GM19351 (cell line): ENCODE results near the gene RNF14.

Experiments used
- ATAC-seq: cut with Tn5 transposase; IDR thresholded peaks from one replicate; pipeline ENCODE4 v1.9.1; 2021; ENCODE audit warnings: mild to moderate bottlenecking, moderate library complexity; ENCODE audit not compliant: unreplicated experiment

The RNF14 gene

DNA sequence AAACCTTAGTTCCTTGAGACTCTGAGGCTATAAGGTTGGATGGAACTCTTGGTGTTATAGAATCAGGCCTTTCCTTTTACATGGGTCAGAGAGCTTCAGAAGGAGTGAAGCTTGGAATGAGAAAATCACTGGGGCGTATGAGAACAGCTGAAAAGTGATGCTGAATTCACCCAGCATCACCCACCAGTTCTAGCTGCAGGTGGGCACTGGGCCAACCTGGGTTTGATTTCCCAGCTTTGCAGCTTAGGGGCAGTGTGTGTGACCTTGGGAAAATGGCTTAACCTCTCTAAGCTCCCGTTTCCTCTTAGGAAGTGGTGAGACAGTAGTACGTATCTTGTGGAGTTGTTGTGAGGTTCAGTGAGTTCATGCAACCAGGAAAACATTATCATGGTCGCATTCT lies 21.6 kb upstream of the RNF14 start:
- no peak for ATAC-seq

DNA sequence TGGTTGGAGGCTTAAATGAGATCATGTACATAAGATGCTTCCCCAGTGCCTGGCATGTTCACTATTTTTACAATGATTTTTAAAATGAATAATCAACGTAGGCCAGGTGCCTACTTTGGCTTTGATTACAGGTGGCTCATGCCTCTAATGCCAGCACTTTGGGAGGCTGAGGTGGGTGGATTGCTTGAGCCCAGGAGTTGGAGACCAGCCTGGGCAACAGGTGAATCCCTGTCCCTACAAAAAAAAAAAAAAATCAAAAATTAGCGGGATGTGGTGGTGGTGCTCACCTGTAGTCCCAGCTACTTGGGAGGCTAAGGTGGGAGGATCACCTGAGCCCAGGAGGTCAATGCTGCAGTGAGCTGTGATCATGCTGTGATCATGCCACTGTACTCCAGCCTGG lies 20.1 kb upstream of the RNF14 start:
- no peak for ATAC-seq

DNA sequence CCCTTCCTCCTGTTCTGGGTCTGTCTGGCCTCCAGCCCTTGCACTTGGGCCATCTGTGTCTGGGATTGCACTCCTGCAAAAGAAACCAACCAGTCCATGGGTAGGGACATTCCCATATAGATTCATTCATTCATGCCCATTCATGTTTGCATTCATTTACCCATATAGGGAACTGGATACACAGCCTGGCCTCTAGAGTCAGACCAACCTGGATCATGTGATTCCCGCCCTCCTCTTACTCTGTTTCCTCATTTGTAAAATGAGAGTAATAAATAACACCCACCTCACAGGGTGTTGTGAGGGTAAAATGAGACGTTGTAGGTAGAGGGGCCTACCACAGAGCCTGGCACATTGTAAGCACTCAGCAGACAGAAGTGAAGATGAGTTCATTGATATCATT lies 19.4 kb upstream of the RNF14 start:
- ATAC-seq, result no peak

DNA sequence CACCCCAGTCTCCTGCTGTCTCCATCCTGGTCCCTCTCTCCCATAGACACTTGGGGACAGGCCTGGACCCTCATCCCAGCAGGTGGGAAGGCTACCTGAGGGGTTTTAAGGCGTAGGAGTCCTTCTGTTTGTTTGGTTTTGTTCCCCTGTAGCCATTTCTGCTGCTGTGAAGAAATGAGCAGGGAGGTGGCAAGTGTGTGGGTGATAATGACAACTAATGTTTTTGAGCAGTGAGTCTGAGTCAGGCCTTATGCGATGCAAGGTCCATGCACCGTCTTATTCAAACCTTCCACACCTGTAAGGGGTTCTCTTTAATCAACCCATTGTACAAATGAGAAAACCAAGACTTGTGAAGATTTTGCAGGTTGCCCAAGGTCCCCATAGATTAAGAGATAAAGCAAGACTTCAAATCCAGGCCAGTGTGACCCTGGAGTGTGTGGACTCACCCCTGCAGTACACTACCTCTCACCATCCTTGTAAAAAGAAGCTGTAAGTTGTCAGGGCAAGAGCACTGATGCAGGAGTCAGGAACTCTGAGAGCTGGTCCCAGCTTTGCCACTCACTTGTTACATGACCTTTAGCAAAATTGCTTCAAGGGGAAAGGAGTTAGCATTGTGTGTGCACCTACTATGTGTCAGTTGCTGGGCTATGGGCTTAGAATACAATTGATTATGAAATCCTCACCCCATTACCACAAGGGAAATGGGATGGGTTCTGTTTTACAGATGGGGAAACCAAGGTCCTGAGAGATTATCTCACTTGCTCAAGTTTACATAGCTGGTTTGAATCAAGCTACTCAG lies 18.5 kb upstream of the RNF14 start:
- ATAC-seq, result no peak

DNA sequence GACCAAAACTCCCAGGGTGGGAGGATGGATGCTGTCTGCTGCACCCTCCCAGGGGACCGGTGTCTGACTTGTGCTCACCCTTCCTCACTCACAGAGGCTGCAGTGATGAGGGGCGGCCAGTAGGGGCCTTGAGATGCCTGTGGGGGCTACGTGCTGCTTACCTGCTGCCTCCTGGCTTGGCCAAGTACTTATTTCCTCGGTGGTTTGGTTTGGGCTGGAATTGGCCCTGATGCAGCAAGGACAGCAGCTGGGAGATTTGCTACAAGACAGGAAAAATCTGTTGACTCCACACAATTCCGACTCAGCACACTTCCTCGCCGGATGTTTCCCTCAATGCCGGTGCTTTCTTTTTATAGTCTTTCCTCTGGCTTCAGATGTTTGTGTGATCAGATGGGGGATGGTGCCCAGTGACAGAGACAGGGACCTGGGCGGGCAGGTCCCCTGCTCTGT lies 17.5 kb upstream of the RNF14 start:
- peak; percentile 98 for ATAC-seq

DNA sequence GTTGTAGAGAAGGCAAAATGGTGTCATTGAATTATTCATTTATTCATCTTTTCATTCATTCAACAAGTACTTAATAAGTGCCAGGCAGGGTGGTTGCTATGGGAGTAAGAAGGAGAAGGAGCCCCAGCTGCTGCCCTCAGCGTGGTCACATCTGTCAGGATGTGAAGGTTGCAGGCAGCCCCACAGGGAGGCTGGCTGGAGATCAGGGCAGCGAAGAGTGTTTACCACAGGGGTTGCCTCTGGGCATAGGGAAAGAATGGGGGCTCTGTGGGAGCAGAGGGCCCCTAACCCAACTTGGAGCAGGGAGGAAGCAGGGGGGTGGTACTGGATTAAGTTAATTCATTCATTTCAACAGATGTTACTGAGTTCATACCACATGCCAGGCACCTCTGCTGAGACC lies 16.9 kb upstream of the RNF14 start:
- no peak for ATAC-seq

DNA sequence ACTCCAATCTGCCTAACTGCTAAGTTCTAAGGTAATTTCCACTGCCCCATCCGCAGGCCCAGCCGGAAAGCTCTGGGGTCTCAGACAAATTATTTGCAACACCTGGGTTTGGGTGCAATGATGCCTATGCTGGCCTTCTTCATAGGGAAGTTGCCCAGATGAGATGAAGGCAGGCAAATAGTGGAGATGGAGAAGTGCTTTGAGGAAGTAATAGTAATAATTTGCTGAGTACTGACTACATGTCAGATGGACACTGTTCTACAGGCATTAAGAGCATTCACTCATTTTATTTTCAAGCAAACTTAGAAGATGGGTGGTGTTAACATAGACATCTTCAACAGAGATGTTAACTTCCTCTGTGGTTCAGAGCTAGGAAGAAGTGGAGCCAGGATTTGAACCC lies 14.7 kb upstream of the RNF14 start:
- no peak for ATAC-seq

DNA sequence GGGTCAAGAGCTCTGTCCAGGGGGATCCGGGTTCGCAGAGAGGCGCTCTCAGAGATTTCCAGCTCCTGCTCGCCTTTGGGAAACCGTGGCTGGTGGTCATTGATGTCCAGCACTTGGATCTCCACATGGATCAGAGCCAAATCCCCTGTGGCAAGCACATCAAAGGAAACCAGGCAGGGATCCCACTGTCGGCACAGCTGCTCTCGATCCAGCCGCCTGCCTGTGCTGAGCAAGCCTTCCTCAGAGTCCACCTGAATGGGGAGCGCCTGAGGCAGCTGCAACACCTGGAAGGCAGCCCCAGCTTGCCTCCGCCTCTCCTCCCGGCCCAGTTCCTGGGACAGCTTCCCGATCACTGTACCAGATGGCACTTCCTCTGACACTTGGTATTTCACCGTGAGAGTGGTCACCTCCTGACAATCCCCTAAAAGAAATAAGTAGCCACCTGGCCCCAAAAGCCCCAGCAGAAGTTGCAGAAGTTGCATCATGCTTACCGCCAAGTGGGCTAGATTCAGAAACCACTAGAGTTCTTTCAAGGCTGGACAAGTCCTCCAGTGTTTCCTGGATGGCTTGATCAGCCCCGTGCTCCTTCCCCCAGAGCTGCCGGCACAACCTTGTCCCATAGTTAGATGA lies 11.4 kb upstream of the RNF14 start:
- no peak for ATAC-seq

DNA sequence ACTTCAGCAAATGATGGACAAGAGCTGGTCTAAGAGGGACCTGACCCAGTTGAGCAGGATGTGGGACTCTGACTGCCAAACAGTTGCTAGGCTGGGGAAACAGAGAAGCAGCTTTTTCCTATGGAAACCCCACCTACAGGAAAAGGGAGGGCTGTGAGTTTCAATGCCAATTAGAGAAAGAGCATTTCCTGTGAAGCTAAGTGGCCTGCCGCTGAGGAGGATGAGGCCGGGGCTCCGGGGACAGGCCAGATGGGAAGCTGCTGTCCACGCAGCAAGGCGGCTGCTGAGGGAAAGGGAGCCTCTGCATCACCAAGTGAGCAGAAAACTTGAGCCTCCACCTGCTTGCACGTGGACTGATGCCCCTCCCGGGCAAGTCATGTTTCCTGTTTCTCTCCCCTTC lies 10.8 kb upstream of the RNF14 start, which contains the start of gene PCDH12:
Gene PCDH12, minus strand, starts transcription at position 90 of the 400 bp plus-strand sequence. CDS start 351 bp downstream, outside the sequence.
- ATAC-seq, result no peak

DNA sequence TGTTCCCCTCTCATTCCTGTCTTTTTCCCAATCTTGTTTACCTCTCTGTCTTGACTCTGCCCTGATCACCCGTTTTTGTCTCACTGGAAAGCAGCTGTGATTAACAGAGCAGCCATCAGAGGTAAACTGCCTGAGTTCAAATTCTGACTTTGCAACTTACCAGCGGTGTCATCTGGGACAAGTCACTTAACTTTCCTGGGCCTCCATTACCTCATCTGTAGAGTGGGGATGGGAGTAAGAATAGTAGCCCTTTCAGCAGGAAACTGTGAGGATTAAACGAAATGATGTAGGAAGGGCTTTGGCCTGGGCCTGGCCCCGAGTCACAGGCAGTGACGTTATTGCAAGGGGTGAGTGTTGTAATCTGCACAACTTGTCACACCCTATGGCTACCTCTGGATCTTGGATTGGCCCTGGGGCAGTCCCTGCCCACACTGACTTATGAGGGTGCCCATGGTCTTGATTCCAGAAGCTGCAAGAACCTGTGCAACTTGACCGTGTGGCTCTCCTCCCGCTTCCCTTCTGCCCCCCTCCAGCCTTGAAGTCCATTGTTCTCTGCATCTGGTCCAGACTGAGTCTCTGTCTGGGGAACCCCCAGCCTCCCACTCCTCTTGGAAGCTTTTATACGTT lies 10.2 kb upstream of the RNF14 start:
- no peak for ATAC-seq

DNA sequence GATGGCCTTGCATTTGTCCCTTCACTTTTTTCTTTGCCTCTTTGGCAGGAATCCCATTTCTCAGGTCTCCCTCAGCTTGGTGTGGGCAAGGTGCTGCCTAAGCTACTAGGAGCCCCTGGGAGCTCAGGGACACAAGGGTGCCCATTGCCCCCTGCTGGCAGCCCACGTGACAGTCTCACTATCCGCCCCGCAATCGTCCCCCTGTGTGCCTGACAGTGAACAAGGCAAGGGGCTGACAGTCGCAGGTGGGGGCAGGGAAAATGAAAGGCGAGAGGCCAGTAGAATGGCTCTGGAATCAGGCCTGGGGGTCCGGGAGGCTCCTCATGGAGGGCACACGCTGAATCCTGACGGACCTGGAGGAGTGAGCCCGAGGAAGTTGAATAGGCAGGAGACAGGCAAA lies 8.9 kb upstream of the RNF14 start:
- no peak for ATAC-seq

DNA sequence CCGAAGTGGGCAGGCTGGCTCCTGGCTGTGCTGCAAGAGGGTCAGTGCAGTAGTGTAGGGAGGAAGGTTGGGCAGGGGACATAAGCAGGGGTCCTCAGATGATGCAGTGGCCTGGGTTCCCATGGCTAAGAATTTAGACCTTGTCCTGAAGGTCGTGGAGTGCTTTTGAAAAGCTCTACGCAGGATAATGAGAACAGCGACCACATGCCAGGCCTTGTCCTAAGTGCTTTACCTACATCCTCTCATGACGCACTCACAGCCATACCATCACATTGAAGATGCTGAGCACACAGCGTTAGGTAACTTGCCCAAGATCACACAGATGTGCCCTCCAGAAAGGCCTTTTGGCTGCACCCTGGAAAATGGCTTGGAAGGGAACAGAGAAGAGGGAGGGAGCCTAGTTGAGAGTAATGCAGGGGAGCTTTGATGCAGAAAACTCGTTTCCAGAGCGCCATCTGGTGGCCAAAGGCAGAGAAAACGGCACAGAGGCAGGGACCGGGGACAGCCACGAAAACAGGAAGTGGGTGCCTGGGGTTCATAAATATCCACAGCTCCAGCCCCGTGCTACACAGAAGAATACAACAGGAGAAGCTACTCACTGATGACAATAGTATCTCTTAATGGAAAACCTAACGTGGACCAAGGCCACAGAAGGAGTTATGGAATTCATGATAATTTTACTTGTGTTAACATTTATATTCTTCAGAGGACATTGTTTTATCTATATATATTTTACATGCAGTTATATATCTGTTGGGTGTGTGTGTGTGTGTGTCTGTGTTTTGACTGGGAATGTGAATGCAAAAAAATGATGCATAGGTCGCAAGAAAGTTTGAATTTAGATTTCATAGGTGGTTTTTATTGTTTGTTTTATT lies 8.2 kb upstream of the RNF14 start:
- peak; percentile 99 for ATAC-seq

DNA sequence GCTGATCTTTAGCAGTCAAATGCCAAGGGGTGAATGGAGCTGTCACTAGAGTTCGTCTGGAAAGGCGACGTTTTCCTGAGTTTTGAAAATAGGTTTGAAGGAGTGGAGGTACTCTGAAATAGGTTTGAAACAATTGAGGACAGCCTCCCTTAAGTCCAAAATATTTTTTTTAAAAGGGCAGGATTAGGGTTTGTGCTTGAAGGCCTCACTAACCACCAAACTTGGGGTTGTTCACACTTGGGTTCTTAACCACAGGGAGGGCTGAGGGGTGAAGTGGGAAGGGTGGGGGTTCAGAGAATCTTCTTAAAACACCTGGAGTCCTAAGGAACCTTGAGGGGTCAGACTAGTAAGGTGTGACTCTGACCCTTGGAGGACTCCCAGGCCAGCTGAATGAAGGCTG lies 7.4 kb upstream of the RNF14 start:
- ATAC-seq, result no peak

DNA sequence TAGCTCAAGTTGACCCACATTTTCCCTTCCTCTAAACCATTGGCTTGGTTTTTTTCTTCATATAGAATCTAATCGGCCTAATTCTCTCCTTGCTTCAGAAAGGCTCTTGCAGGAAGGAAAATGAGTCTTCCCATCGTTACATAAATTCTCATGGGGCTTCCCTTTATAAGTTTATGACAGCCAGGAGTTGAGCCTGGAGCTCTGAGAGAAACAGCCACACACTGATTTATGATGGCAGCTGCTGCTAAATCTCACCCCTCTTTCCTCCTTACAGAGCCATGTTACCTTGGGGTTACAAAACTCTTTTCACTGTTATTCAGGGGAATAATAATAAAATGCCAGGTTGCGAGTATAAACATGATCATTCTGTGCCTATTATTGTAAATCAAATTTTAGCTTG lies 5.2 kb upstream of the RNF14 start:
- no peak for ATAC-seq

DNA sequence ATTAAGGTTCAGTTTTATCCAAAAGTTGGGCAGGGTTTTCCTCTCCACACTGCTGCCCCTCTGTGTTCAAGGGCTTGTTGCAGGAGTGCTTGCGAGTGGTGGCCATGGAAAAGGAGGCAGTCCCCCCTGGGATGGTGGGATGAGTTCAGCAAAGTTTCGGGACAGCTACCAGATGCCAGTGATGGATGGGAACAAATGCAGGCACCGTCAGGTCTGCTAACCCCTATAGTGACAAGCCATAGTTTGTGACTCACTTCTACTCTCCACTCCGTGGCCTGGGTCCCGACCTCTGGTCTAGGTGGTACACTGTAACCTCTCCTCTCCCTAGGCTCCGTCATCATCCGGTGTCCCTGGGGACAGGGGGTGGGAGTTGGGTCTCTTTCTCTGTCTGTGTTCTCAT lies 3.8 kb upstream of the RNF14 start:
- no peak for ATAC-seq

DNA sequence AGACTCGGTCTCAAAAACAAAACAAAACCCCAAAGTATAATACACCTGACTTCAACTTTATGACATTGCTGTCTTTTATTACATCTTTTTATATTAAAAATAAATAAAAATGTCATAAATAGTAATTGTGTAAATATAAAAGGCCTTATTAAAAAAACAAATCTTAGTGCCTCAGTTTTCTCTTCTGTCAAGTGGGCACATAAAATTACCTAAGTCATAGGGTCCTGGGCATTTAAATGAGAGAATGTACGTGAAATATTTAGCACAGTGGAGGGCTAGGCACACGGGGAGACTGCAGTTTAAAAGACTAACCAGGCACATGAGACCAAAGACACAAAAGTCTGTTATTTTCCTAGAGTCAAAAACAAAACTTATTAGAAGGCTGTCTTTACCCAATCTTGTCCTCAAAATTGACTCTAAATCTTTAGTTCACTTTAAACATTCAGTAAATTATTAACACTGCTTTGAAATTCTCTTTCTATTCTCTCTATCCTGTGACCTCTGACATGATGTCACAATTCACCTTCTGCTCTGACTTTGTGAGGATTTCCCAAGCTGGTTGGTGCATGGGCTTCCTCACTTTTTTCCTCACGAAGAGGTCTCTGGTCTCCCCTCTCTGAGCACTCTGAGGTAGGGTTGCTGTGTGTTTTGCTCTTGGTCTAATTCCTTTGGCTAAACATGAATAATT lies 2.5 kb upstream of the RNF14 start:
- ATAC-seq, result no peak

DNA sequence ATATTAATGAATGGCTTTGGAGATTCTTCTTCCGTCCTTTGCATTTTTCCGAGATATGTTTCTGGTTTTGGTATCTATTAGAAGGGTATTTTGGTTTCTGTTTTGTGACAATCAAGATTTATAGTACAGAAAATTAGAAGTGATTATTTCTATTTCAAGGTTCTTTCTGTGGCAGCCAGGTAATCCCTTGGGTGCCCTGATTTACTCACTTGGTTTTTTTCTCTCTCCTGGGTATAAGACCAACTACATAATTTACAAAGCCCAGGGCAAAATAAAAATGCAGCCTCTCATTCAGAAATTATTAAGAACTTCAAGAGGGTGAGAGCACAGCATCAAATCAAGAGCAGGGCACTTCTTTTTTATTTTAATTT lies 2.0 kb upstream of the RNF14 start:
- ATAC-seq, result no peak

DNA sequence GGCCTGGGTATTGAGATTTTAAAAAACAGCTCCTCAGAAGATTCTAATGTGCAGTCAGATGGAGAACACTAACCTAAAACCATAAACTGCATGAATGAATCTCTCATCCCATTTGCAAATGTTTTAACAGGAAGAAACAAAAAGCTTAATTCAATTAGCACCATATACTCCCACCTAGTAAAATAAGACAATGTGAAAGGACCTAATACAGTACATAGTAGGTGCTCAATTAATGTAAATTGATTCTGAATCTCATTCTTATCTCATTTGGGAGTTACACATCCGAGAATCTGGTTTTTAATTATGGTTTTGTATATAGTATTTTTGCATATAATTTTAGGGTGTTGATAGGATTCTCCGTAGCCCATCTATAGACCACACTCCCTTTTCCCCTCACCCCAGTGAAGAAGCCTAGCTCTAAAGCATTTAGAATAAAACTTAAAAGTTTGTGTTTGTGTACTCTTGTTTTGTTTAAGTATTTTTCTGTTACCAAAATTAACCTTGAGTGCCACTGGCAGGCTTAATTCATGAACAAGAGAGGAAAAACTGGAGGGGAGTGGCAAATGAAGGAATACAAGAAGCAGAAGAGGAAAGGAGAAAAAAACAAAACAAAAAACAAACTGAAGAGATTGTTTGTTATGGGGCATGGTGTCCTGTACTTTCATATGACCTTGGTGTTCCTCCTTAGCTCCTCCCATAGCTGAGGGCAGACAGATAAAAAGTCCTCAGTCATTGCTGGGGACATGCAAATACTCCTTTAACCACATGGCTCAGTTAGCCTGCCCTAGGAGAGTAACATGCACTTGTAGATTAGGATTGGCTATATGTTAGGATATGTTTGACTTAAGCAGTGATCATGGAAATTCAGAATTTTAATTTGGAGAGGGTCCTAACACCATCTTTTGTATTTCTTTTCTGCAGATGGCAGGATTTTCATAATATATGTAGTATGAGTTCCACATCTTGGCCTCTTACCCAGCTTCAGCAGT lies 1.2 kb downstream of the RNF14 start:
- peak; percentile 59 for ATAC-seq

DNA sequence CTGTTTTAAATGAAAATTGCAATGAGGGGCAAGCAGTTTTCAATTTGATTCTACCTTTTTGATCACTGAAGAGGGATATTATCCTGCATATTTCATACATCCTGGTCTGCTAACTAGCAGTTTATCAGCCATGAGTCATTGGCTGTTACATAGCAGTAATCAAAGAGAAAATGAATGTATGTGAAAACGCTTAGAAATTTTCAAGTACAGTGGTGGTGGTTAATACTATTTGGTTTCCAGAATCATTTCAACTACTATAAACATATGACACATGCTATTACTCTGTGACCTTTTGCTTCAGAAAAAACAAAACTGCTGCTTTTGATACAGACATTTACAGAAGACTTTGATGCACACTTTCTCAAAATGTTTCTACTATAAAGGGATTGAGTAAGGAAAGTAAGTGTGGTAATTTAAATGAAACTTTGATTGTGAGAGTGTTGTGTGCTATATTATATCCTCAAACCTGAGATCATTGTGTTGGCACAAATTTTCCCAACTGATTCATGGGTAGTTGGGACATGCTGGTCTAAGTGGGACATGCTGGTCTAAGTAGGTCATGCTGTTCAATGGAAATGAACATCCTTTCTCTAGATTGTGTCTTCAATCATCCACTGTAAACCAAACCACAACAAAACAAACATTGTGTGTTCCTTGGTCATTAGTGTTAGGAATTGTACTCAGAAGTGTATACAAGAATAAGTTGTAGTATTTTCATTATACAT lies 5.1 kb downstream of the RNF14 start:
- ATAC-seq, result no peak
